HCT116 (cell line): ENCODE data around the gene EIF4E3. TPM values are rescaled to one million over a fixed set of nuclear protein-coding genes. Genes with fewer than 3 reads are reported as not detected.

ENCODE experiments used
- ATAC-seq: fragments of 200-7000 bp; cut with Tn5 transposase; 2 replicates; pipeline ENCODE4 v1.9.1; 2020; ENCODE audit warnings: mild to moderate bottlenecking, moderate library complexity
- BruUV-seq: library from RNA; stranded (reverse); fragments of 400-500 nt; replicated peaks from 2 replicates; lab custom pipeline; 2021; lab: Mats Ljungman, UMichigan
- CTCF ChIA-PET: fragments of 300-600 bp; sonication (Branson Sonifier 250); formaldehyde crosslinking; loops from one replicate; lab custom pipeline; 2021; ENCODE audit warnings: antibody characterized with exemption; lab: Charles Lee
- POLR2A ChIA-PET: fragments of 300-600, 350-600 bp; sonication (Branson Sonifier 250); formaldehyde crosslinking; loops from one replicate; lab custom pipeline; 2021; ENCODE audit warnings: antibody characterized with exemption; lab: Charles Lee
- RAD21 ChIA-PET, 2 experiments: fragments of 300-600 bp; sonication (Branson Sonifier 250); formaldehyde crosslinking; loops; one replicate each; lab custom pipeline; 2023; ENCODE audit warnings: low total read pairs in 2 of 2; ENCODE audit not compliant: uncharacterized antibody in 2 of 2, unreplicated experiment in 2 of 2, low non-redundant PET in 1 of 2; lab: Charles Lee
- DNase-seq: peaks from one replicate; pipeline ENCODE4 v3.0.0-alpha.2; 2010; ENCODE audit warnings: low read depth, low spot score
- H2AFZ ChIP-seq: fragments of 200-600 bp; shearing (Covaris generic), sonication (generic); 2 replicates; pipeline ENCODE4 v1.6.1; 2017; ENCODE audit warnings: low read depth, mixed run types, mixed read lengths, antibody characterized with exemption, low read length; ENCODE audit not compliant: poor library complexity, severe bottlenecking
- H3K27ac ChIP-seq: 2 replicates; pipeline ENCODE4 v1.5.1; 2012; ENCODE audit warnings: low read depth, low read length
- H3K27me3 ChIP-seq: fragments of 200-600 bp; sonication (generic); 2 replicates; pipeline ENCODE4 v1.6.1; 2016; ENCODE audit warnings: mixed run types, low read length, mixed read lengths; ENCODE audit not compliant: insufficient read depth
- H3K36me3 ChIP-seq, 2 experiments: fragments of 200-500 bp in 1 of 2; fragments of 200-600 bp in 1 of 2; sonication (Bioruptor generic) in 1 of 2; sonication (generic) in 1 of 2; 2 replicates each; pipeline versions ENCODE4 v1.5.1 to v1.6.1; 2014 to 2016; ENCODE audit warnings: low read length in 2 of 2, inconsistent platforms in 1 of 2, mixed read lengths in 1 of 2, mixed run types in 1 of 2; ENCODE audit not compliant: insufficient read depth in 2 of 2, control insufficient read depth in 1 of 2
- H3K4me1 ChIP-seq, 2 experiments: fragments of 200-600 bp in 1 of 2; sonication (generic) in 1 of 2; 2 replicates each; pipeline versions ENCODE4 v1.5.1 to v1.6.1; 2012 to 2017; ENCODE audit warnings: low read length in 2 of 2, inconsistent platforms in 1 of 2, mild to moderate bottlenecking in 1 of 2, mixed read lengths in 1 of 2, mixed run types in 1 of 2, moderate library complexity in 1 of 2; ENCODE audit not compliant: insufficient read depth in 2 of 2, control insufficient read depth in 1 of 2
- H3K4me2 ChIP-seq: fragments of 200-600 bp; sonication (generic); 2 replicates; pipeline ENCODE4 v1.6.1; 2017; ENCODE audit warnings: mixed run types, low read length, mixed read lengths
- H3K4me3 ChIP-seq, 2 experiments: fragments of 200-600 bp in 1 of 2; sonication (generic) in 1 of 2; replicated peaks in 1 of 2; 2 replicates each; pipeline ENCODE4 v1.5.1; 2011 to 2016; ENCODE audit warnings: low read length in 2 of 2, control low read depth in 1 of 2, low read depth in 1 of 2, mild to moderate bottlenecking in 1 of 2, mixed read lengths in 1 of 2, mixed run types in 1 of 2
- H3K79me2 ChIP-seq: fragments of 200-600 bp; sonication (generic); 2 replicates; pipeline ENCODE4 v1.6.1; 2017; ENCODE audit warnings: mild to moderate bottlenecking, mixed run types, low read length, moderate library complexity, mixed read lengths; ENCODE audit not compliant: insufficient read depth
- H3K9ac ChIP-seq: fragments of 200-600 bp; sonication (generic); 2 replicates; pipeline ENCODE4 v1.6.1; 2016; ENCODE audit warnings: low read length, mixed read lengths
- H3K9me2 ChIP-seq: fragments of 200-600 bp; sonication (generic), shearing (Covaris generic); 2 replicates; pipeline ENCODE4 v1.6.1; 2017; ENCODE audit warnings: mixed run types, mild to moderate bottlenecking, moderate library complexity; ENCODE audit not compliant: insufficient read depth
- H3K9me3 ChIP-seq, 2 experiments: fragments of 200-500 bp in 1 of 2; fragments of 200-600 bp in 1 of 2; sonication (Bioruptor generic) in 1 of 2; sonication (generic) in 1 of 2; 2 replicates each; pipeline ENCODE4 v1.6.1; 2014 to 2017; ENCODE audit warnings: low read length in 2 of 2, mixed read lengths in 2 of 2, inconsistent platforms in 1 of 2, low read depth in 1 of 2, mild to moderate bottlenecking in 1 of 2, mixed run types in 1 of 2, moderate library complexity in 1 of 2; ENCODE audit not compliant: control insufficient read depth in 1 of 2, insufficient read depth in 1 of 2
- H4K20me1 ChIP-seq: fragments of 200-600 bp; sonication (generic), shearing (Covaris generic); 2 replicates; pipeline ENCODE4 v1.6.1; 2017; ENCODE audit warnings: mixed run types, mild to moderate bottlenecking, moderate library complexity; ENCODE audit not compliant: insufficient read depth
- ATF3 ChIP-seq: IDR thresholded peaks from 2 replicates; pipeline ENCODE4 v1.6.1; 2012
- CEBPB ChIP-seq: IDR thresholded peaks from 2 replicates; pipeline ENCODE4 v1.6.1; 2012; ENCODE audit warnings: low read depth
- EGR1 ChIP-seq: IDR thresholded peaks from 2 replicates; pipeline ENCODE4 v1.6.1; 2012; ENCODE audit warnings: low read depth
- EZH2 ChIP-seq: fragments of 200-600 bp; sonication (generic); IDR thresholded peaks from 2 replicates; pipeline ENCODE4 v1.6.1; 2017; ENCODE audit warnings: antibody characterized with exemption, mixed run types
- FOSL1 ChIP-seq: IDR thresholded peaks from 2 replicates; pipeline ENCODE4 v1.6.1; 2012; ENCODE audit warnings: low read depth
- MAX ChIP-seq: IDR thresholded peaks from 2 replicates; pipeline ENCODE4 v1.6.1; 2012
- POLR2AphosphoS5 ChIP-seq: IDR thresholded peaks from 2 replicates; pipeline ENCODE4 v1.6.1; 2011; ENCODE audit warnings: mild to moderate bottlenecking, low read depth, low read length, moderate library complexity
- RAD21 ChIP-seq: IDR thresholded peaks from 2 replicates; pipeline ENCODE4 v1.6.1; 2012; ENCODE audit warnings: low read depth, mild to moderate bottlenecking
- SP1 ChIP-seq: IDR thresholded peaks from 2 replicates; pipeline ENCODE4 v1.6.1; 2012; ENCODE audit warnings: low read depth
- TCF7L2 ChIP-seq: IDR thresholded peaks from 2 replicates; pipeline ENCODE4 v1.7.0; 2011; ENCODE audit warnings: borderline replicate concordance, inconsistent platforms; ENCODE audit not compliant: insufficient read depth, insufficient read length; ENCODE audit errors: extremely low read depth
- YY1 ChIP-seq: IDR thresholded peaks from 2 replicates; pipeline ENCODE4 v1.6.1; 2011; ENCODE audit warnings: low read length, low read depth, moderate library complexity, mild to moderate bottlenecking; ENCODE audit not compliant: insufficient replicate concordance; ENCODE audit errors: extremely low read depth
- ZBTB33 ChIP-seq: IDR thresholded peaks from 2 replicates; pipeline ENCODE4 v1.6.1; 2011; ENCODE audit warnings: mild to moderate bottlenecking, low read length, moderate library complexity; ENCODE audit not compliant: insufficient replicate concordance; ENCODE audit errors: extremely low read depth
- ZFX ChIP-seq: fragments of 450-650 bp; IDR thresholded peaks from 2 replicates; pipeline ENCODE4 v1.6.1; 2017
- intact Hi-C: fragments of 100-400 bp; cut with micrococcal nuclease; formaldehyde crosslinking; loops from 2 replicates; pipeline ENCODE4 v1.10.0; 2022
- total RNA-seq: library from RNA; stranded (reverse); gene quantifications from one replicate; pipeline ENCODE4 v1.2.1, GENCODE V29; 2021; ENCODE audit not compliant: unreplicated experiment

EIF4E3 gene
- total RNA-seq, 1 experiment from 2014 or later = 6.0 TPM

- TF ChIP-seq ZBTB33 = no peak
Observed at GRCh38 chr3:71695000-71695482, 30.2 kb downstream of the EIF4E3 start (continued).

GRCh38 chr3:71694358-71694999, 30.7 kb downstream of the EIF4E3 start:
- no peaks in the 10 kb centered on the region for H3K36me3 ChIP-seq
- H4K20me1 ChIP-seq = no peaks in the 10 kb centered on the region
- H3K4me1 ChIP-seq = no peaks in the 10 kb centered on the region
- no peaks in the 10 kb centered on the region; the same call in 1 of the 2 replicates for H3K27me3 ChIP-seq
- no peak overlapping the region for H3K4me2 ChIP-seq
- intact Hi-C loops = no loop called here
- no peak for ATAC-seq
- no peaks in the 10 kb centered on the region for H3K79me2 ChIP-seq
- no peak overlapping the region for H3K4me3 ChIP-seq
- no peak overlapping the region for H2AFZ ChIP-seq
- CTCF ChIA-PET = interaction anchor here (1.3 kb wide), 1 partner anchor 17 kb away, joined by 4 read pairs; no protein-coding TSS in a partner anchor
- no peaks in the 10 kb centered on the region for H3K9me3 ChIP-seq
- BruUV-seq = no TSS peak
- H3K27ac ChIP-seq = no peak overlapping the region
- no peak for DNase-seq
- H3K9me2 ChIP-seq = no peaks in the 10 kb centered on the region
- POLR2A ChIA-PET = no interaction called here
- RAD21 ChIA-PET = no interaction called here
- TF ChIP-seq RAD21 (no peak), POLR2AphosphoS5 (no peak), CEBPB (no peak), SP1 (no peak), ATF3 (no peak), TCF7L2 (no peak), MAX (no peak), YY1 (no peak), ZFX (no peak), FOSL1 (no peak), EGR1 (no peak), EZH2 (no peak)
- no peak overlapping the region for H3K9ac ChIP-seq
